SK-N-SH (cell line): ENCODE results near the gene SLC12A9.

Experiments used
- CHD2 ChIP-seq: fragments of 150-350 bp; IDR thresholded peaks from 2 replicates; pipeline ENCODE4 v1.6.1; 2018; ENCODE audit warnings: low read length; ENCODE audit not compliant: partially characterized antibody
- CTCF ChIP-seq: fragments of 200-600 bp; sonication (generic); IDR thresholded peaks from 2 replicates; pipeline ENCODE4 v1.6.1; 2017; ENCODE audit warnings: antibody characterized with exemption, mild to moderate bottlenecking, moderate library complexity
- ELF1 ChIP-seq: IDR thresholded peaks from 2 replicates; pipeline ENCODE4 v1.4.0; 2012
- EP300 ChIP-seq, 2 experiments: IDR thresholded peaks; 2 replicates each; pipeline versions ENCODE4 v1.4.0 to v1.6.1; 2012; ENCODE audit warnings: borderline replicate concordance in 1 of 2, low read depth in 1 of 2, low read length in 1 of 2
- EZH2phosphoT487 ChIP-seq: fragments of 200-600 bp; sonication (generic); IDR thresholded peaks from 2 replicates; pipeline ENCODE4 v1.6.1; 2017; ENCODE audit warnings: low read depth, mixed run types, mild to moderate bottlenecking, antibody characterized with exemption, moderate library complexity, borderline replicate concordance
- PBX3 ChIP-seq: IDR thresholded peaks from 2 replicates; pipeline ENCODE4; 2012
- POLR2AphosphoS5 ChIP-seq: IDR thresholded peaks from 2 replicates; pipeline ENCODE4 v1.6.1; 2012; ENCODE audit warnings: low read depth, low read length
- RFX5 ChIP-seq: IDR thresholded peaks from 2 replicates; pipeline ENCODE4 v1.6.1; 2012; ENCODE audit warnings: mild to moderate bottlenecking, improper control_type of control experiment, low read length
- SIN3A ChIP-seq: IDR thresholded peaks from 2 replicates; pipeline ENCODE4 v1.6.1; 2012; ENCODE audit warnings: low read depth, mild to moderate bottlenecking, low read length, moderate library complexity, borderline replicate concordance
- YY1 ChIP-seq: IDR thresholded peaks from 2 replicates; pipeline ENCODE4 v1.4.0; 2012; ENCODE audit warnings: low read depth, mild to moderate bottlenecking
- ZBTB33 ChIP-seq: IDR thresholded peaks from 2 replicates; pipeline ENCODE4 v1.4.0; 2012; ENCODE audit warnings: low read depth, borderline replicate concordance

GRCh38 chr7:100890653-100891567 is 38.4 kb downstream of the SLC12A9 start:
- TF ChIP-seq EZH2phosphoT487, result no peak
- no peak; the same call in 1 of the 2 replicates for TF ChIP-seq POLR2AphosphoS5
- TF ChIP-seq CHD2, result no peak
- no peak for TF ChIP-seq CTCF
- TF ChIP-seq ZBTB33, result no peak
- TF ChIP-seq RFX5, result no peak
- no peak for TF ChIP-seq PBX3
- no peak for TF ChIP-seq YY1
- no peak for TF ChIP-seq ELF1
- TF ChIP-seq EP300 (IDR thresholded peaks at IDR 0.05; ENCODE audit: borderline replicate concordance in 1 of 2, low read depth in 1 of 2, low read length in 1 of 2), result no peak
- TF ChIP-seq SIN3A, result no peak
